ENCODE measurements around the gene STK25.

Gene STK25

DNA sequence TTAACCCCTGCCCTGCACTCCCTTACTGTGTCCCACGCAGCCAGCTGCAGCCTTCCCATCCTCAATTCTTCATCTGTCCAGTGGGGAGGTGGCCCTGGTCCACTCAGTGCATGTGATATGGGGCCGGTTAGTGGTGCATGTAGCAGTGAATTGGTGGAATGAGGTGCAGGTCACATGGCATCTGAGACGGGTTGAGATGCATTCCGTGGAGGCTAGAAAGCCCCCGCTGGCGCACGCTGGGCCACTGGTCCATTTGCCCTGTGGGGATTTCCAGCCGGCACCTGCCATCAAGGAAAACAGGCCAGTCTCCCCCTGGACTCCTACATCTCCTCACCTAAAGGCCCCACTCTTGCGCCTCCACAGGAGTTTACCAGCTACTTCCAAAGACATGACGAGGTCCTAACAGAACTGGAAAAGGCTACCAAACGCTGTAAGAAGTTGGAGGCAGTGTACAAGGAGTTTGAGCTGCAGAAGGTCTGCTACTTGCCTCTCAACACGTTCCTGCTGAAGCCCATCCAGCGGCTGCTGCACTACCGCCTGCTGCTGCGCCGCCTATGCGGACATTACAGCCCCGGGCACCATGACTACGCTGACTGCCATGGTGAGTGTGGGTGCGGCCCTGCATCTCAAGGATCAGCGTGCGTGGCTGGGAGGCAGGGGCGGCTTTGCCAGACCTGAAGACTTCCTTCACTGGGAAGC lies 40.5 kb downstream of the STK25 start:
- Histone ChIP-seq H3K4me3 (ENCODE audit: insufficient read depth, low read length, poor library complexity, severe bottlenecking) (no peak overlapping the region), H3K27ac (ENCODE audit: low read depth, low read length) (no peak overlapping the region)
- TF ChIP-seq CTCF (IDR thresholded peaks at IDR 0.05; ENCODE audit: insufficient read depth, low read length, poor library complexity, severe bottlenecking), result no peak
- no peak for TF ChIP-seq EZH2phosphoT487 (conservative IDR thresholded peaks at IDR 0.05; ENCODE audit: low read length)

DNA sequence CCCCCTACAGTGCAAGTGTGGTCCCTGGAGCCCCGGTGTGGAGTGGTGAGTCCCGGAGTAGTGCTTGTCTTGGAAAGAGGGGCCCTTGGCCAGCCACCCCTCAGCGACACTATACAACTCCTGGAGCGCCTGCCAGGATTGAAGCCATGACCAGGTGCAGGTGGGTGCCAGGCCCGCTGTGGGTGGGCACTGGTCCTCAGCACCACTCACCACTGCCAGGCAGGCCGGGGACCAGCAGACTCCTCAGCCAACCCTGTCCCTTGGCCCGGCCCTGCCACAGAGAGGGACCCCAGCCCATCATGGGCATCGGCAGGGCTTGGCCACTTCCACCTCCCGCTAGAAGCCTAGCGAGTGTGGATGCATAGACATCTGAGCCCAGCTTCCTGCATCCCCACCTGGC lies 42.2 kb downstream of the STK25 start:
- H3K27me3 ChIP-seq (ENCODE audit: low read length), result no peaks in the 10 kb centered on the region
- no peak overlapping the region for H2AFZ ChIP-seq (ENCODE audit: low read depth, low read length, severe bottlenecking)
- H3K36me3 ChIP-seq (ENCODE audit: low read length), result no peaks in the 10 kb centered on the region
- TF ChIP-seq CTCF (IDR thresholded peaks at IDR 0.05; ENCODE audit: insufficient read depth, low read length, poor library complexity, severe bottlenecking), result no peak
- no peak for TF ChIP-seq EZH2phosphoT487 (conservative IDR thresholded peaks at IDR 0.05; ENCODE audit: low read length)
- no peak overlapping the region for H3K9ac ChIP-seq (ENCODE audit: low read length)
- H3K9me2 ChIP-seq (replicated peaks; ENCODE audit: insufficient read depth, low read length), result no peaks in the 10 kb centered on the region
- no peaks in the 10 kb centered on the region for H3K9me3 ChIP-seq (ENCODE audit: insufficient read depth, low read length)
- no peaks in the 10 kb centered on the region for H3F3A ChIP-seq (ENCODE audit: insufficient read depth)
- H3K79me2 ChIP-seq (ENCODE audit: insufficient read depth, low read length), result no peaks in the 10 kb centered on the region
- H4K20me1 ChIP-seq (ENCODE audit: low read depth, low read length), result no peaks in the 10 kb centered on the region
- no peak overlapping the region for H3K4me3 ChIP-seq (ENCODE audit: insufficient read depth, low read length, poor library complexity, severe bottlenecking)
- H3K4me2 ChIP-seq (ENCODE audit: low read depth, low read length, poor library complexity, severe bottlenecking), result no peak overlapping the region
- H3K27ac ChIP-seq (ENCODE audit: low read depth, low read length), result no peak overlapping the region

More for the DNA sequence above, 40.5 kb downstream of the STK25 start:
- H3K9me2 ChIP-seq (replicated peaks; ENCODE audit: insufficient read depth, low read length), result no peaks in the 10 kb centered on the region
- no peak overlapping the region for H3K4me2 ChIP-seq (ENCODE audit: low read depth, low read length, poor library complexity, severe bottlenecking)
- no peaks in the 10 kb centered on the region for H3K79me2 ChIP-seq (ENCODE audit: insufficient read depth, low read length)
- no peaks in the 10 kb centered on the region for H3F3A ChIP-seq (ENCODE audit: insufficient read depth)
- H2AFZ ChIP-seq (ENCODE audit: low read depth, low read length, severe bottlenecking), result no peak overlapping the region
- H3K36me3 ChIP-seq (ENCODE audit: low read length), result no peaks in the 10 kb centered on the region
- H3K9me3 ChIP-seq (ENCODE audit: insufficient read depth, low read length), result no peaks in the 10 kb centered on the region
- no peaks in the 10 kb centered on the region for H4K20me1 ChIP-seq (ENCODE audit: low read depth, low read length)
- no peaks in the 10 kb centered on the region for H3K27me3 ChIP-seq (ENCODE audit: low read length)
- H3K9ac ChIP-seq (ENCODE audit: low read length), result no peak overlapping the region

DNA sequence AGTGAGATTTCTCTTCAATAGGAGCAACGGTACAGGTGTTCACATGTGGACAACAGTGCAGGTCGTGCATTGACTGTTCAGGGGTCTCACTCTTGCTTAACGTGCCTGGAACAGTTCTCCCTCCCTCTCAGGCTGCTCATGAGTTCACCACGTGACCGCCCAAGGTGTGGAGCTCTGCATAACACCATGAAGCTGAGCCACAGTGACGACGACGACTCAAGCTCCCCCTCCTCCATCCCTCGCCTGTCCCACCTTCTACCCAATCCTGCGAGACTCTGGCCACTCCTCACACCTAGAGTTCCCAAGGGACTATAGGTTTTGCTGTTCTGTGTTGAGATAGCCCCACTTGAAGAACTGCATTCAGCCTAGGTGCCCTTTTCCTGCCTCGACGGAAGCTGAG lies 42.8 kb downstream of the STK25 start:
- Histone ChIP-seq H3F3A (ENCODE audit: insufficient read depth) (no peaks in the 10 kb centered on the region), H3K4me2 (ENCODE audit: low read depth, low read length, poor library complexity, severe bottlenecking) (no peak overlapping the region), H3K9me2 (replicated peaks; ENCODE audit: insufficient read depth, low read length) (no peaks in the 10 kb centered on the region), H3K9ac (ENCODE audit: low read length) (no peak overlapping the region), H3K79me2 (ENCODE audit: insufficient read depth, low read length) (no peaks in the 10 kb centered on the region), H4K20me1 (ENCODE audit: low read depth, low read length) (no peaks in the 10 kb centered on the region), H3K27me3 (ENCODE audit: low read length) (no peaks in the 10 kb centered on the region), H3K4me3 (ENCODE audit: insufficient read depth, low read length, poor library complexity, severe bottlenecking) (no peak overlapping the region), H2AFZ (ENCODE audit: low read depth, low read length, severe bottlenecking) (no peak overlapping the region), H3K9me3 (ENCODE audit: insufficient read depth, low read length) (no peaks in the 10 kb centered on the region), H3K27ac (ENCODE audit: low read depth, low read length) (no peak overlapping the region), H3K36me3 (ENCODE audit: low read length) (no peaks in the 10 kb centered on the region)
- TF ChIP-seq EZH2phosphoT487 (conservative IDR thresholded peaks at IDR 0.05; ENCODE audit: low read length) (no peak), CTCF (IDR thresholded peaks at IDR 0.05; ENCODE audit: insufficient read depth, low read length, poor library complexity, severe bottlenecking) (no peak)
